AG09319 (cell line): ENCODE measurements around the gene EXOG.

Experiments
- DNase-seq: peaks from one replicate; pipeline ENCODE4 v3.0.0-alpha.2; 2010; ENCODE audit warnings: low read depth; ENCODE audit errors: extremely low read depth
- CTCF ChIP-seq: IDR thresholded peaks from 2 replicates; pipeline ENCODE4 v1.5.1; 2011; ENCODE audit warnings: low read depth, mild to moderate bottlenecking, inconsistent platforms, low read length, moderate library complexity

The EXOG gene

GRCh38 chr3:38496131-38496910 lies at the start of gene EXOG:
Gene EXOG (plus strand): TSS chr3:38496340. CDS start chr3:38496368, 28 bp downstream.
- TF ChIP-seq CTCF: peak; percentile 91
- peak; percentile 85 for DNase-seq

DNA sequence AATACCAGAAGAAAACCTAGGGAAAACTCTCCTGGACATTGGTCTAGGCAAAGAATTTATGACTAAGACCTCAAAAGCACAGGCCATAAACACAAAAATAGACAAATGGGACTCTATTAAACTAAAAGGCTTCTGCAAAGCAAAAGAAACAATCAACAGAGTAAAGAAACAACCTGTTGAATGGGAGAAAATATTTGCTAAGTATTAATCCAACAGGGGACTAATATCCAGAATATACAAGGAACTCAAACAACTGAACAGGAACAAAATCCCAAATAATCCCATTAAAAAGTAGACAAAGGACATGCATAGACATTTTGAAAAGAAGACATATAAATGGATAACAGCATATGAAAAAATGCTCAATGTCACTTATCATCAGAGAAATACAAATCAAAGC lies 49.3 kb upstream of the EXOG start:
- DNase-seq: no peak
- no peak for TF ChIP-seq CTCF

- no peak for TF ChIP-seq CTCF
- DNase-seq: no peak
Measured at GRCh38 chr3:38450853-38451252, 45.3 kb upstream of the EXOG start.

- no peak for TF ChIP-seq CTCF
- DNase-seq: peak; percentile 32
Measured at GRCh38 chr3:38453075-38453912, 42.8 kb upstream of the EXOG start, which contains the start of gene ACVR2B. Gene ACVR2B (plus strand): TSS chr3:38453890. CDS start chr3:38454323, 433 bp downstream.

DNA sequence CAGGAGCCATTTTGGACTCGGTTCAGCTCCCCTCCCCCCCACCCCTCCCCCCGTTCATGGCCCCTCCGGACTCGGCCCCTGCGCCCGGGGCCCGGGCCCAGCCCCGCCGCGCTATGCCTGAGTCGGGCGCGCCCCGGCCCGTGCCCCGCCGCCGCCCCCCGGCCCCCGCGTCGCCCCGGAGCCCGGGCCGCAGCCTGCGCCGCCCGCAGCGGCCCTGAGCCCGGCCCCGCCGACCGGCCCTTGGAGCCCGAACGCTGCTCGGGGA lies 42.3 kb upstream of the EXOG start:
- DNase-seq: no peak
- no peak for TF ChIP-seq CTCF

GRCh38 chr3:38454178-38454883 lies 41.8 kb upstream of the EXOG start:
- DNase-seq: no peak
- no peak for TF ChIP-seq CTCF
